Measurements from ENCODE around the gene DNAJA1.
"Not testable (repeated sequence)": the region's sequence is repeated elsewhere in the genome, so short reads cannot be mapped to it uniquely, and the experiment has no call there.

Gene DNAJA1

GRCh38 chr9:33080534-33080933 lies 55.5 kb downstream of the DNAJA1 start:
- peak overlapping the region; percentile 84 for H3K27ac ChIP-seq
- ChIA-PET POLR2A (ENCODE audit: low non-redundant PET) (no interaction called here), CTCF (interaction anchor here (0.6 to 1.3 kb wide), 4 partner anchors 91 to 1013 kb away, joined by 3 to 7 read pairs (median 4); no protein-coding TSS in a partner anchor)
- peak; percentile 83 for DNase-seq (ENCODE audit: low spot score)
- no peak for TF ChIP-seq CTCF (conservative IDR thresholded peaks at IDR 0.05; ENCODE audit: low read depth)

DNA sequence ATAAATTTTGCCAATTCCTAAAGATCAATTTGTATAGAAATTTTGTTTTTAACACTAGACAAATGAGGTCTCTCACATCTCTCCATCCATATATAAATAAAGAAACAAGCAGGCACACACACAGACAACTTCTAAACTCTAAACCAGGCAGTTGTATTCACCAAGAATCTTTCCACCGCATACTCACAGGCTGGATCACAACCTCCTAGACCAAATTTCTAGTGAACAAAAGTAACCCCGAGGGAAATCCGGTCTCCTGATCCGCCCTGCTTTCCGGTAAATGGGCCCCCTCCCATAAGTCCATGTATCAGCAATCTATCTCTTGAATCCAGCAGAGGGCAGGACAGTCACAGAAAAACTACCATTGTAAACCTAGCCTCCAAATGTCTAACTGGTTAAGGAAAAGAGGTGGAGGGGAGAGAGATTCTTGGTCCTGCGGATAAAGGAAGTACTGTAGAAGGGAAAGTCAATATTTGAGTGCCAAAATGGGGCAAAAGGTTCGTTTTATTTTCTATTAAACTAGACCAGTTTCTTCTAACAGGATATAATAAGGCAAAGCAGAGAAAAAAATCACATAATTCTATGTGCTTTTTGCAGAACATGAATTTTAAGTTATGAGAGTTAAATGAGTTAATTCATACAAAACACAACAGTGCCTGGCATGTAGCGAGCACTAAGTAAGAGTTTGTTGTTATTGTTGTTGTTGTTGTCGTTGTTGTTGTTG lies 56.2 kb downstream of the DNAJA1 start:
- ChIA-PET POLR2A (ENCODE audit: low non-redundant PET) (no interaction called here), CTCF (interaction anchor here (0.6 to 1.3 kb wide), 4 partner anchors 90 to 147 kb away, joined by 3 to 7 read pairs (median 4); no protein-coding TSS in a partner anchor)
- peak; percentile 93 for TF ChIP-seq CTCF (conservative IDR thresholded peaks at IDR 0.05; ENCODE audit: low read depth)
- DNase-seq (ENCODE audit: low spot score) = peak; percentile 93
- H3K27ac ChIP-seq = no peak overlapping the region

- no peak for TF ChIP-seq CTCF (conservative IDR thresholded peaks at IDR 0.05; ENCODE audit: low read depth)
- ChIA-PET CTCF (interaction anchor here (0.8 to 1.3 kb wide), 3 partner anchors 89 to 144 kb away, joined by 3 to 4 read pairs (median 3); no protein-coding TSS in a partner anchor), POLR2A (ENCODE audit: low non-redundant PET) (no interaction called here)
Observed at GRCh38 chr9:33082128-33082527, 57.1 kb downstream of the DNAJA1 start.

DNA sequence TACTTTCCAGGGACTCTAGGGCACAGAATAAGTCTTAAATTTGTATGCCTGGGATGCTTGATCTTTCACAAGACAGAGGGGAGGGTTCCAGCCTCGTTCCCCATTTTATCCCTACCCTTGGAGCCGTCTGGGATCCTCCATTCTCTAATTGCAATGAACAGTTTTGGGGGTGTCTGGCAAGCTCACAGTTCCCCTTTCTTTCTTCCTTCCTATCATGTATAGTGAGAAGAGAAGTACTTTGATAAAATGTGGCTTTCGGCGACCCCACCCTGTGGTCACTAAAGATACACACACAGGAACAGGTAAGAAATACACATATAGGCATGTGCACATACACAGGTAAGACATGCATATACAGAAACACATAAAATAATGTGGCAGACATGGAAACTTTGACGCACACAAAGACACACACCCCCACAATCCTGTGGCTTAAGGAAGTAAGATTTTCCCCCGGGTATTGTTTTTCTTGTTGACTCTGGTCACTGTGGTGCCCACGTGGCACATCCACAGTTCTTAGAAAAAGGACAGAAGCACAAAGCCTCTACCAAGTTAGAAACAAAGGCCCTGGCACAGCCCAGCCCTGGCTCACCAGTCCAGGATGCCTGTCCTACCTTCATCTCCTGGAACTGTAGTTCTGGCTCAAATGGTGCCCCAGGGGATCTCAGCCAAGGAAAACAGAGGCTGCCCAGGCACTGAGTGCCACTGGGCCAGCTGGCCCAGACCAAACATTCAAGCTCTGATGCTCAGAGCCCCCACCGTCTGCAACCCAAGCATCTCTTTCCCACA lies 57.7 kb downstream of the DNAJA1 start:
- DNase-seq (ENCODE audit: low spot score) = no peak
- TF ChIP-seq CTCF (conservative IDR thresholded peaks at IDR 0.05; ENCODE audit: low read depth) = no peak
- POLR2A ChIA-PET (ENCODE audit: low non-redundant PET) = no interaction called here
- CTCF ChIA-PET = interaction anchor here (0.6 to 1.3 kb wide), 4 partner anchors 88 to 203 kb away, joined by 3 to 4 read pairs (median 3); no protein-coding TSS in a partner anchor
- H3K27ac ChIP-seq = peak overlapping the region; percentile 29; the same call in 1 of the 2 replicates

More at GRCh38 chr9:33082128-33082527, 57.1 kb downstream of the DNAJA1 start:
- peak overlapping the region; percentile 32; the same call in 1 of the 2 replicates for H3K27ac ChIP-seq
- DNase-seq (ENCODE audit: low spot score) = no peak

- DNase-seq (ENCODE audit: low spot score); POLR2A ChIA-PET (ENCODE audit: low non-redundant PET); H3K27ac ChIP-seq: not testable (repeated sequence)
- CTCF ChIA-PET = interaction anchor here (0.6 kb wide), 1 partner anchor 126 kb away, joined by 3 read pairs; no protein-coding TSS in a partner anchor
Observed at GRCh38 chr9:33085672-33086071, 60.6 kb downstream of the DNAJA1 start.
